SH-SY5Y (cell line): ENCODE measurements around the gene TAF11L9.
"Not testable (repeated sequence)": the region's sequence is repeated elsewhere in the genome, so short reads cannot be mapped to it uniquely, and the experiment has no call there.

ENCODE experiments used
- GATA2 ChIP-seq: IDR thresholded peaks from 2 replicates; pipeline ENCODE4 v1.6.1; 2011; ENCODE audit warnings: mild to moderate bottlenecking, low read depth, low read length
- GATA3 ChIP-seq: IDR thresholded peaks from 2 replicates; pipeline ENCODE4 v1.6.1; 2011; ENCODE audit warnings: low read depth, mild to moderate bottlenecking, low read length, moderate library complexity

GRCh38 chr5:17585658-17586057 lies 8.5 kb downstream of the TAF11L9 start, which contains the start of gene TAF11L7:
- TF ChIP-seq GATA3, GATA2: not testable (repeated sequence)
